GM23248 (cell line): ENCODE results near the gene VEGFD.

Experiments used
- EZH2 ChIP-seq: fragments of 200-600 bp; sonication (generic); IDR thresholded peaks from 2 replicates; pipeline ENCODE4 v1.6.1; 2018; ENCODE audit warnings: antibody characterized with exemption, mild to moderate bottlenecking; ENCODE audit not compliant: insufficient read depth, poor library complexity, severe bottlenecking
- EZH2phosphoT487 ChIP-seq: fragments of 200-600 bp; sonication (generic); IDR thresholded peaks from 2 replicates; pipeline ENCODE4 v1.6.1; 2018; ENCODE audit warnings: antibody characterized with exemption, moderate library complexity, mild to moderate bottlenecking, low read depth; ENCODE audit not compliant: insufficient read depth

DNA sequence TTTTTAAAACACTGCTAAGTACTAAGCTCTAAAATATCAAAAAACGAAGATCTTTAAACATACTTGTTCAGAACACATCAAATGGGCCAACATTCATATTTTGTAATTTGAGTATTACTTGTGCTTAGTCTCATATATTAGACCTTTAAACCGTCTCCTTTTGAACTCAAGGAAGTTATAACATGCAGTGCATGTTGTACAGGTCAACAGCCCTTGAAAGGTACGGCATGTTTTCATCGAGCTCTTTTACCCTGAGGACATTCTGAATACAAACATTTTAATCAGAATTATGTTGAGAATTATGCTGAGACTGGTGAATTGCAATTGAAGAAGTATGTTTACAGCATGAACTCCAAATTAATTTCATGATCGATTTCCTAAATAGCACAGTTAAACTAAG is 61.7 kb downstream of the VEGFD start:
- TF ChIP-seq EZH2phosphoT487 = no peak
- no peak for TF ChIP-seq EZH2
